Stromal cell of bone marrow (primary cell): ENCODE data around the gene C1QTNF4.
"Not testable (repeated sequence)": the region's sequence is repeated elsewhere in the genome, so short reads cannot be mapped to it uniquely, and the experiment has no call there.

ENCODE experiments used
- DNase-seq: peaks from one replicate; pipeline ENCODE4 v3.0.0-alpha.2; 2012; ENCODE audit warnings: low read depth

C1QTNF4 gene

DNA sequence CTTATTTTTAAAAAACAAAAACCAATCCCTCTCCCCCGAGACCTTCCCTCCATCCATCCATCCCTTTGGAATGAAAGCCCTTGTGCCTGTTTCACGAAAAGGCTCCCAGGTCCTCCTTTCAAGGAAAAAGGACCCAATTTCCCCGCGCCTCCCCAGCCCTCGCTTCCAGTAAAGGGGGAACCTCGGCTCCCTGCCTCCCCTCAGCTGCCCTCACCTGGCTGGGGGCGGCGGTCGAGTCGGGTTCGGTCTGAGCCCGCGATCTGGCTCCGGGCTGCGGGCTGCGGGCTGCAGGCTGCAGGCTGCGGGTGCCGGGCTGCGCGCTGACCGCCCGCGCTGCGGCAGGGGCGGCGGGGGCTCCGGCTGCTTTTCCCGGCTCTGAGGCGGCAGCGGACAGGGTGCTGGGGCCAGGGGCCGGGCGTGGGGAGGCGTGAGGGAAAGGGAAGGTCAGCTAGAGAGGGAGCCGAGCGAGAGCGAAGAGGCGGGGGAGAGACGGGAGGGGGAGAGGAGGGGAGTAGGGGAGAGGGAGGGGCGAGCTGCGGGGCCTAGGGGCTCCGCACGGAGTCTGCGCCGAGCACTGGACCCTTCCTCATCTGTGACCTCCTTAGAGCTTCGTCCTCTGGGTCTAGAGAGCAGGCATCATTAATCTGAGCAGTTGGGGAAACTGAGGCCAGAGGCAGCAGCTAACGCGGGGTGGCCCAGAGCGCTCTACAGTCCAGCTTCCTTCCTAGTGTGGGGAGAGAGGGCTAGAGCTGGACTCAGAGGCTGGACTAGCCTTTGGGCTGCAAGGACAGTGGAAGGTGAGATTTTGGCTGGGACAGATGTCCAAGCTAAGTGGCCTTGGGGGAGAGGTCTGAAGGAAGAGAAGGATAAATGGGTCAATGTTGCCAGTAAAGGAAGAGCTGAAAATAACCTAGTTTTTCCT is at the start of gene C1QTNF4:
Gene C1QTNF4 (minus strand): TSS at position 478 of the 922 bp plus-strand sequence. CDS start 3,601 bp downstream, outside the sequence.
- no peak for DNase-seq

GRCh38 chr11:47642099-47642855 is 48.1 kb upstream of the C1QTNF4 start, which contains the start of gene MTCH2:
Gene MTCH2, minus strand, starts transcription at chr11:47642559. Its CDS starts 94 bp downstream, at chr11:47642465.
- DNase-seq, result peak; percentile 92

GRCh38 chr11:47641600-47642098 is 47.4 kb upstream of the C1QTNF4 start:
- DNase-seq, result no peak

GRCh38 chr11:47640506-47640905 is 46.3 kb upstream of the C1QTNF4 start:
- DNase-seq, result peak; percentile 9

DNA sequence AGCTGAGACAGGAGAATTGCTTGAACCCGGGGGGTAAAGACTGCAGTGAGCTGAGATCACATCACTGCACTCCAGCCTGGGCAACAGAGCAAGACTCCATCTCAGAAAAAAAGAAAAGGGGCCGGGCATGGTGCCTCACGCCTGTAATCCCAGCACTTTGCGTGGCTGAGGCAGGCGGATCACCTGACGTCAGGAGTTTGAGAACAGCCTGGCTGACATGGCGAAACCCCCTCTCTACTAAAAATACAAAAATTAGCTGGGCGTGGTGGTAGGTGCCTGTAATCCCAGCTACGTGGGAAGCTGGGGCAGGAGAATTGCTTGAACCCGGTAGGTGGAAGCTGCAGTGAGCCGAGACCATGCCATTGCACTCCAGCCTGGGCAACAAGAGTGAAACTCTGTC is 42.1 kb upstream of the C1QTNF4 start:
- not testable (repeated sequence) for DNase-seq

GRCh38 chr11:47631473-47631872 is 37.3 kb upstream of the C1QTNF4 start:
- no peak for DNase-seq

DNA sequence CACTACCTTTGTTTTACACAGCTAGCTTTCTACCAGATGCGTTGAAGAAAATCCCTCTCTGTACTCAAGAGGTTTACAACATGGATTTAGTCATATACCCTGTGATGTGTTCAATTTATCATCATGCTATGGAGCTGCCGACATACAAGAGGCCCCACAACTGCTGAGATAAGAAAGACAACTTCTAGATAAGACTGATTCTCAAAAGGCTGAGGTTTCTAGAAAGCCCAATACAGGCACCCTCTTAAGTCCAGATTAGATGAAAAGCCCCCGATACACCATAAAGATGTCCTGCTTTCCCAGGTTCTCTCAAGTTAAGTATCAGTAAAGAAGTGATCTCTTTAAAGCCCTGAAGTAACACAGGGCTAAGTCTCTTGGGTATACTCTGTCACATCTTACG is 33.8 kb upstream of the C1QTNF4 start:
- DNase-seq, result no peak

DNA sequence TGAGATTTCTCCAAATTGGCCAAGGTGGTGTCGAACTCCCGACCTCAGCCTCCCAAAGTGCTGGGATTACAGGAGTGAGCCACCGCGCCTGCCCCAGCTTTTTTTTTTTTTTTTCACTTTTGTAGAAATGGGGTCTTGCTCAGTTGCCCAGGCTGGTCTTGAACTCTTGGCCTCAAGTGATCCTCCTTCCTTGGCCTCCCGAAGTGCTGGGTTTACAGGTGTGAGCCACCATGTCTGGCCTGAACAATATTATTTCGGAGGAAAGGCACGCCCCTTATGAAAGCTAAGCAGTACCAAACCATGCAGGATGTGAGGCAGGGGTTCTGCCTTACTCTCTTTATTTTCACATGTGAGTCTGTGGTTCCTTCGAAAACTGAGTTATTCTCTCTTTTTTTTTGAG is 32.0 kb upstream of the C1QTNF4 start:
- DNase-seq, result no peak

DNA sequence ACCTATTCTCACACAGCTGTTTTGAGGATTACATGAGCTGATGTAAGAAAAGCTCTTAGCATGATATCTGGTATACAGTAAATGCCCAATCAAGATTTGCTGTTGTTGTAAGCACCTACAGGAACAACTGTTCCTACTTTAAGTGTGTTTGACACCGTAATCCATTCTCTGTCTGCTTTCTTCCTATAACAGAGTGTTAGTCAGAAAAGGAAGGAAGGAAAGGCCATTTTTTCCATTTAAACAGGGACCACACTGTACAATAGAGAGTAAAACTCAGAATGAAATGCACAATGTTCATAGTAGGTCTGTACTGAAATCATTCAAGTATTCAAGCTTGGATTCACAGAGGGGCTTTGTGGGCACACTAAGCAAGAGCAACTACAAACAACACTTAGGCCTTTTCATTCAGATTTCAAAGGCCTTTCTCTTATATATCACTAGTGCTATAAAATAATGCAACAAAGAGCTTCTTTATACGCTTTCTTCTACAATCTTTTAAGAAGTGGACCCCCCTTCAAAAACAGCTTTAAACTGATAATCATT is 26.7 kb upstream of the C1QTNF4 start:
- DNase-seq, result no peak

DNA sequence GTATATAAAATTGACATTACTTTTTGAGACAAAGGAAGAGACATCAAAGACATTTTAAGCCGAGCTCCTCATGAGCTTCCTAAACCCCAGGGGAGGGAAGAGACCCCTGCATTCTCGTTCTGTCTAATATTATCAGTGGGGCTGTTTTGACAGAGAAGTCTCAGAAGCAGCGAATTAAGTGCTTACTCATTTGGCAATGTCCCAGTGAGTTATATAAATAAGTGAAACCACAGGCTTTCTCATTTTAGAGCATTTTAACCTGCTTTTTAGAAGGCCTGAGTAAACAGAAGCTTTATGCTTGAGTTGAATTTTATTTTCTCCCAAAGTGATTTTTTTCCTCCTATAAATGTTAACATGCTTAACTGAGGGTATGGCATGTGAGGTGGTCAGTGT is 23.2 kb upstream of the C1QTNF4 start:
- peak; percentile 64 for DNase-seq

- peak; percentile 78 for DNase-seq
Measured at GRCh38 chr11:47616726-47617416, 22.7 kb upstream of the C1QTNF4 start.

- no peak for DNase-seq
Measured at GRCh38 chr11:47615249-47615648, 21.0 kb upstream of the C1QTNF4 start.

DNA sequence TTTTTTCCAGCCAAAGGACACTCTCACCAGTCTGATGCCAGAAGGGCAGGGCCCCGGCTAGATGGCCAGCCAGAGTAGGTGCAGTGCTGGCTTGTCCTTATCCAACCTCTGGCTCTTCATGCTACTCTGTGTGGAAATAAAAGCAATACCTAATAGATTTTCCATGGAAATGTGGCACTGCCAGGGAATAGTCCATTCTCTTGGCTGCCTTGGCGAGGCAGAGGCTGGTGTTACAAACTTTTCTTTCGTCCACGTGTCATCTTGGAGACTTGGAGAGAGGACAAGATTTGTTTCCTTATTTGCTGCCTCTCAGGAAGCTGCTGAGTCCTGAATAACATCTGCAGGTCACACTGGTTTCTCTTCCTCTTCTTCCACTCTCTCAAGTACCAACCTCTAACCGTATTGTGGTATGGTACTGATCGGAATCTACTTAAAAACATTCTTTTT is 17.2 kb upstream of the C1QTNF4 start:
- DNase-seq, result no peak

GRCh38 chr11:47609675-47610074 is 15.5 kb upstream of the C1QTNF4 start:
- no peak for DNase-seq

DNA sequence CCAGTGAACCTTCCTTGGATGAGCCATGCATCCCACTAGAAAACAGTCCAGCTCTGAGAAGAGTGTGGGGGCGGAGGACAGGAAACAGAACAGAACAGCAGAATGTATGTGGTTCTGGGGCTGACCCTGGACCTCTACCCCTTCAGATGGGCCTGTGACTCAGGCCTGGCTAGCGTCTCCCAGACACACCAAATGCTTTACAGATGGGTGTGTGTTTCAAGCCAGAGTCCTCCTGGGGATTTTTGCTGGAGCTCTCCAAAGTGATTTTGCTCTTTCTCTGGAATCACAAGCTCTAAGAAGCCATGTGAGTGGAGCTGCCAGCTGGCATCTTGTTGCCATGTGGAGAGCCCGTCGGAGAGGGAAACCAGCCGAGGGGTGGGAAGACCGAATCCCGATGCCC is 13.2 kb upstream of the C1QTNF4 start:
- peak; percentile 98 for DNase-seq

DNA sequence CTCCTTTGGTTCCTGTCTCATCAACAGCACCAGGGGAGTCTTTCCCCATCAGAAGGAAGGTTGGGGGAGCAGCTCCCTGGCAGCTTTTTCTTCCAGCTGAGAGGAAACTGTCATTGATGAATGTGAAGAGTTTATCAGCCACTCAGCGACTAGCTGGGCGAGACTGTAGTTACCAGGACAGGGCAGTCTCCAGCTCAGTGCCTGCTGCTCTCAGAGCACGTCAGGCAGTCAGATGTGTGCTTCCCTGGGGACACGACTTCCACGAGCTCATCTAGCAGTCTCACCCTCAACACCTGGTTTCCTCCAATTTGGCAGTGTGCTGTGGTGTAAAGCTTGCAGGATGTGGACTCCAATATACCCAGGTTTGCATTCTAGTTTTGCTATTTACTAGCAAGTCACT is 12.5 kb upstream of the C1QTNF4 start:
- DNase-seq, result peak; percentile 28

- no peak for DNase-seq
Measured at GRCh38 chr11:47605921-47606320, 11.7 kb upstream of the C1QTNF4 start.

DNA sequence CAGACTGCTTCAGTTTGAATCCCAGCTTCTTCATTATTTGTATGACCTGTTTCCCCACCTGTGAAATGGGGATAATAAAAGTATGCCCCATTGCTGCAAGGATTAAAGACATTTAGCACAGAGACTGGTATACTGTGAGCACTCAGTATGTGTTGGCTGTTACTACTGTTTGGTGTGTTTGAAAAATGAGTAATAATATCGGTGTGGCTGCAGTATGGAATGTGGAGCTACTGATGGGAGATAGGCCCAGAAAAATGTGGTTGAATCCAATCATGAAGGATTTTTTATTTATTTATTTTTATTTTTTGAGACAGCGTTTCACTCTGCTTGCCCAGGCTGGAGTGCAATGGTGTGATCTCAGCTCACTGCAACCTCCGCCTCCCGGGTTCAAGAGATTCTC is 9.1 kb upstream of the C1QTNF4 start:
- no peak for DNase-seq

DNA sequence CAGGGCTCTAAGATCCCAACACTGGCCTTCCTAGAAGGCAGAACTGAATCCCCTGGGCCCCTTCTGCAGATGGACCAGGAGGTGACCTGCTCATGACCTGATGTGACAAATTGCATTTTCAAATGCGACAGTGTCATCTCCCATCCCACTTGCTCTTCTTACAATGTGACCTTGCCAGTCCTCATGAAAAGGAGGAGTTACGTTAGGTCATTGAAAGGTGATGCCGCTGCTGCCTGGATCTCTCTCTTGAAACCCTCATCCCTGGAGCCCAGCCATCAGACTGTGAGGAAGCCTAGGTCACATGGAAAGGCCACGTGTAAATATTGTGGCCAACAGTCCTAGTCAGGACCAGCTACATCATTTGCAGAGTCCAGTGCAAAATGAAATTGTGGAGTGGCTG is 5.7 kb upstream of the C1QTNF4 start:
- DNase-seq, result no peak

GRCh38 chr11:47595967-47596366 is 1.8 kb upstream of the C1QTNF4 start:
- DNase-seq, result no peak

- no peak for DNase-seq
Measured at GRCh38 chr11:47595029-47595428, 818 bp upstream of the C1QTNF4 start.

DNA sequence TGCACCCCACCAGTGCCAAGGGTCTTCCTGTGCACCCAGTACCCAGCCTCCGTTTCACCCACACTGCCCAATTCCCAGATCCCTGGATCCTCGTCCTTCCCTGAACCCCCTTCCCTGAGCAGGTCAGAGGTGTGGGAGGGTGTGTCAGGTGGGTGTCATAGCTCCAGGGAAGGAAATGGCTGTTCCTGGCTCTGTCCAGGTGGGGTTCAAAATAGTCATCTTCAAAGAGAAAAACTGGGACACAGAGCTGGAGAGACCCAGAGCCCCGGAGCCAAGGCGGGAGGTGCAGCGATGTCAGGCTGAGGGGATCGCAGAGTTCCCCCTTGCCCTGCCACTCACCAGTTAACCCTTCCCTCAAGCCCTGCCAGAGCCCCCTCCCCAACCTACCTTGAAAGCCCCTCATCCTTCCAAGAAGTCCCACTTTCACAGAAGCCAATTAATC is 698 bp downstream of the C1QTNF4 start:
- no peak for DNase-seq
